Immature natural killer cell (primary cell): ENCODE data around the gene NTF3. TPM values are rescaled to one million over a fixed set of nuclear protein-coding genes. Genes with fewer than 3 reads are reported as not detected.

Source experiments
- DNase-seq, 3 donors: peaks; one replicate each; pipeline ENCODE4 v3.0.0; 2022; ENCODE audit warnings: mixed read lengths in 1 of 3
- H3K27ac Mint-ChIP-seq, 6 donors: one replicate each; pipeline ENCODE4 v1.8.0; 2020; ENCODE audit warnings: mixed read lengths in 6 of 6, mild to moderate bottlenecking in 5 of 6, inconsistent platforms in 4 of 6, moderate library complexity in 3 of 6
- H3K27me3 Mint-ChIP-seq, 3 donors: one replicate each; pipeline ENCODE4 v1.8.0; 2020 to 2021; ENCODE audit warnings: low read depth in 3 of 3, mild to moderate bottlenecking in 3 of 3, mixed read lengths in 3 of 3, moderate library complexity in 3 of 3, inconsistent platforms in 1 of 3
- H3K36me3 Mint-ChIP-seq, 3 donors: one replicate each; pipeline ENCODE4 v1.8.0; 2020; ENCODE audit warnings: mixed read lengths in 3 of 3, inconsistent platforms in 2 of 3, mild to moderate bottlenecking in 2 of 3
- H3K4me1 Mint-ChIP-seq, 2 donors: one replicate each; pipeline ENCODE4 v1.8.0; 2020; ENCODE audit warnings: inconsistent platforms in 2 of 2, mild to moderate bottlenecking in 2 of 2, mixed read lengths in 2 of 2, moderate library complexity in 1 of 2
- H3K4me3 Mint-ChIP-seq, 5 donors: one replicate each; pipeline ENCODE4 v1.8.0; 2020; ENCODE audit warnings: mild to moderate bottlenecking in 5 of 5, mixed read lengths in 5 of 5, inconsistent platforms in 3 of 5, moderate library complexity in 3 of 5
- H3K9me3 Mint-ChIP-seq, 6 donors: one replicate each; pipeline ENCODE4 v1.8.0; 2020; ENCODE audit warnings: mild to moderate bottlenecking in 6 of 6, mixed read lengths in 6 of 6, inconsistent platforms in 4 of 6, moderate library complexity in 3 of 6
- polyA plus RNA-seq, 3 donors: library from polyadenylated mRNA; unstranded; fragments of 300-500 nt; fragmentation: Illumina TruSeq; gene quantifications; one replicate each; pipeline ENCODE4 v1.2.3, GENCODE V29; 2021

Gene NTF3
- polyA plus RNA-seq, 3 donors from 2014 or later: not detected

DNA sequence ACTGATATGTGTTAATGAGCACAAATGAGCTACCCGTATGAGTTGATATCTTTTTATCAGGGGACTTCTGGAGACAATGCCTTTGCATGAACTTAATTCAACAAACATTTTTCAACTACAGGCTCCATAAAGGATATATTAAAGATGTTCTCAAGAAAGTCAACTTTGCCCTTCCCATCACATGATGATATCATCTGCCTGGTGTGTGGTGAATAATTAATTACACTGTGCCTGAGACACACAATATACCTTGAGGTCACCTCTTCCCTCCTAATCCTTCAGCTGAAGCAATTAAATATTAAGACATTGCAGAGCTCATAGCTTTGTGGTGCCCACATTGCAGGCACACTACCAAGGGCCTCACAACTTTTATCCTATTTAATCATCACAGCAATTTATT, 22.3 kb upstream of the NTF3 start:
- Mint-ChIP-seq H3K4me1 (no peaks in the 10 kb centered on the region), H3K4me3 (no peak overlapping the region), H3K27me3 (peaks cover 1 to 4% (median 4%) of the 10 kb centered on the region in 3 donors), H3K36me3 (no peaks in the 10 kb centered on the region), H3K27ac (no peak overlapping the region), H3K9me3 (peaks cover 0 to 2% (median 0%) of the 10 kb centered on the region in 6 donors)
- DNase-seq: no peak

DNA sequence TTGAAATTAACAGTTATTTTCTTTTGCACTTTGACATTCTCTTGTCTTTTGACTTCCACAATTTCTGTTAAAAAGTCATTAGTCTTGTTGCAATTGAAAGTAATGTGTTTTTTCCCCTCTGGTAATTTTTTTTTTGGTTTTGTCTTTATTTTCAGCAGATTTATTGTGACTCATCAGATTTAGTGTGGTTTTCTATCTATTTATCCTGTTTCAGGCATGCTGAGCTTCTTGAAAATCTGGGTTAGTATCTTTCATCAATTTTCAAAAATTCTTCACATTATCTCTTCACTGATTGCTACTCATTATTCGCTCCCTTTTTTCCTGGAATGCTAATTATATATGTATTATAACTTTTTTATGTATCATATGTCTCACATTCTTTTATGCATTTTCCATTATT, 15.3 kb upstream of the NTF3 start:
- H3K4me1 Mint-ChIP-seq: no peaks in the 10 kb centered on the region
- no peak overlapping the region for H3K4me3 Mint-ChIP-seq

DNA sequence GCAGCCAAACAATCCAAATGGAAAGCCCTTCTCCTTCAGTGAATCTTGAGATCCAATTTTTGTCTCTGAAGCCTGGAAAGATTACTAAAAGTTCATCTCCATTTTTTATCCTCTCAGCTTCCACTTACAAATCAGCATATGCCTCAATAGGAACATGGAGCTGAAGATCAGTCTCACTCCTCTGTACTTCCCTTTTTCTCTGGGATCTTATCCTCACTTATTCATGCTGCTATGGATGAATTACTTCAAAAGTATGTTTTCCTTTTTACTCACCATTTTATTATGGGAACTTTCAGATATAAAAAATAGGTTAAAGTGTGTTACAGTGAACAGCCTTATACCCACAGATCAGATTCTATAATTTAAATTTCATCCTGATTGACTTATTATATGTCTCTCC, 14.4 kb upstream of the NTF3 start:
- DNase-seq: no peak
- Mint-ChIP-seq H3K36me3 (no peaks in the 10 kb centered on the region), H3K27ac (no peak overlapping the region), H3K4me1 (no peaks in the 10 kb centered on the region), H3K4me3 (no peak overlapping the region), H3K27me3 (peaks cover 3 to 9% (median 8%) of the 10 kb centered on the region in 3 donors), H3K9me3 (peaks cover 0 to 4% (median 0%) of the 10 kb centered on the region in 6 donors)

More for the DNA sequence above, 15.3 kb upstream of the NTF3 start:
- H3K27ac Mint-ChIP-seq: no peak overlapping the region
- peaks cover 0 to 4% (median 0%) of the 10 kb centered on the region in 6 donors for H3K9me3 Mint-ChIP-seq
- DNase-seq: no peak
- H3K27me3 Mint-ChIP-seq: peaks cover 3 to 9% (median 8%) of the 10 kb centered on the region in 3 donors
- no peaks in the 10 kb centered on the region for H3K36me3 Mint-ChIP-seq

DNA sequence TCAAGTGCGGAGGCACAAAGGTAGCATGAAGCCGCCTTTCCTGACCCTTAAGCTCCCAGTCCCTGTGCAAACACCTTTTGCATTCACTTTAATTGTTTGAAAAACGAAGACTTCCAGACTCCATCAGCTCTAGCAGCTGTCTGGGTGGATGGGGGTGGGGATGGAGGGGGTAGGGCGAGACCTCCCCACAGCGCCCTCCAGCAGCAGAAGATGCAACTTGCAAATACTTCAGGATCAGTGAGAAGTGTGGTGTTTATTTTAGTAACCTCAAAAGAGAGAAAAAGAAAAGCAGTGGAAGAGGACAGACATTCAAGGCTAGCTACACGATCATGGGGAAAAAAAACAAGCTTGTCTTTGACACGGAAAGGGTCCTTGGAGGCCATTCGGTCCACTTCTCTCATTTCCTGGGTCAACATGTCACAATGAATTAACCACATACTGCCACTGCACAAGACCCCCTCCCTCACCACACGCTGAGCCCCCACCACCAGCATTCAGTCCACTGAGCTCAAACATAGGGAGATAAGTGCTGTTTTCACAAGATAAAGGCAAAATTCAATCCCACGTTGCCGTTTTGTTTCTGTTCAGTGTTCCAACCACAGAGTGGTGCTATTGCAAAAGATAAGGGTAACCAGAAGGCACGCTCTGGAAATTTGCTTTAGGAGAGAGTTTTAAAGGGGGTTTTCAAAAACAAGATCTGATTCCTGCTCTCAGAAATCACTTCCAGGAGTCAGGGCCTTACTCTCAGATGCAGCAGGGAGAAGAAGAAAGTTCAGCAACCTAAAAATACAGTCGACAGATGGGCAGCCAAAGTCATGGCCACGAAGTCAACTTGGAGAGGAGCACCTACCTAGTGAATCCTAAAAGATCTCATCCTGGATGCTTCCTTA, 3.3 kb upstream of the NTF3 start:
- Mint-ChIP-seq H3K4me3 (no peak overlapping the region), H3K27me3 (peaks cover 10 to 15% (median 15%) of the 10 kb centered on the region in 3 donors), H3K27ac (no peak overlapping the region), H3K9me3 (no peaks in the 10 kb centered on the region), H3K36me3 (no peaks in the 10 kb centered on the region), H3K4me1 (peaks cover 0 to 3% of the 10 kb centered on the region in 2 donors)
- no peak for DNase-seq

DNA sequence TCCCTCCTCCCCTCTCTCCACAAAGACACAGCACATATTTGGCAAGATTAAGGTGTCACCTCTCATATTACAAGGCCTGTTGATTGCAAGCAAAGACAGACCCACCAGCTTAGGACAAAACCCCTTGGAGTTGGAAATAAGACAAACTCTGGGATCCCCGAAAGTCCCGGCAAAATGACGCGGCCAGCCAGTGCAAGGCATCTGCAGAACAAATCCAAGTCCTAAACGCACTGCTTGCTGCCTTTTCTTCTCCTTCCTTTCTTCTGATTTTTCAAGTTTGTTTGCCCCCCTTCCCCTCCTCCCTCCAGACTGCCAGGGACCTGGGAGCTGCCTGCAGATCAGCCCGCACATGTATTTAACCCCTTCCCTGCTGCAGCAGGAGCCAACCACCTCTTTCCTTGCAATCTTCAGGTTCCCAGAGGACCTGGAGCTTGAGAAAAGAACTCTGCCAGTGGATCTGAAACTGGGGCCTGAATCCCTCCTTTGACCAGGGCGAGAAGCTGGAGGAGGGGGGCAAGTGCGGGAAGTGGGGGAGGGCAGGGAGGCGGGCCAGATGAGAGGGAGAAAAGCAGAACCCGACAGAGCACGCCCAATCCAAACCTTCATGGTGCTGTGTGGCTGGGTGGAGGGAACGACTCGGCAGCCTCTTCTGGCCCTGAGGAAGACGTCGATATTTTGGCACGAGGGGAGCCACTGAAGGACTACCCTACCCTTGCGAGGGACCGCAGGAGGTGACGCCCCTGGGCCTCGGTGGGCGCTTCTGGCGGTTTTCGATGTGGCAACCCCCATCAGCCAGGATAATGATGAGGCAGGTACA, 2.0 kb upstream of the NTF3 start:
- Mint-ChIP-seq H3K27ac (no peak overlapping the region), H3K4me3 (no peak overlapping the region), H3K4me1 (peaks cover 0 to 3% of the 10 kb centered on the region in 2 donors), H3K27me3 (peaks cover 11 to 15% (median 15%) of the 10 kb centered on the region in 3 donors), H3K9me3 (no peaks in the 10 kb centered on the region), H3K36me3 (no peaks in the 10 kb centered on the region)
- DNase-seq: no peak

DNA sequence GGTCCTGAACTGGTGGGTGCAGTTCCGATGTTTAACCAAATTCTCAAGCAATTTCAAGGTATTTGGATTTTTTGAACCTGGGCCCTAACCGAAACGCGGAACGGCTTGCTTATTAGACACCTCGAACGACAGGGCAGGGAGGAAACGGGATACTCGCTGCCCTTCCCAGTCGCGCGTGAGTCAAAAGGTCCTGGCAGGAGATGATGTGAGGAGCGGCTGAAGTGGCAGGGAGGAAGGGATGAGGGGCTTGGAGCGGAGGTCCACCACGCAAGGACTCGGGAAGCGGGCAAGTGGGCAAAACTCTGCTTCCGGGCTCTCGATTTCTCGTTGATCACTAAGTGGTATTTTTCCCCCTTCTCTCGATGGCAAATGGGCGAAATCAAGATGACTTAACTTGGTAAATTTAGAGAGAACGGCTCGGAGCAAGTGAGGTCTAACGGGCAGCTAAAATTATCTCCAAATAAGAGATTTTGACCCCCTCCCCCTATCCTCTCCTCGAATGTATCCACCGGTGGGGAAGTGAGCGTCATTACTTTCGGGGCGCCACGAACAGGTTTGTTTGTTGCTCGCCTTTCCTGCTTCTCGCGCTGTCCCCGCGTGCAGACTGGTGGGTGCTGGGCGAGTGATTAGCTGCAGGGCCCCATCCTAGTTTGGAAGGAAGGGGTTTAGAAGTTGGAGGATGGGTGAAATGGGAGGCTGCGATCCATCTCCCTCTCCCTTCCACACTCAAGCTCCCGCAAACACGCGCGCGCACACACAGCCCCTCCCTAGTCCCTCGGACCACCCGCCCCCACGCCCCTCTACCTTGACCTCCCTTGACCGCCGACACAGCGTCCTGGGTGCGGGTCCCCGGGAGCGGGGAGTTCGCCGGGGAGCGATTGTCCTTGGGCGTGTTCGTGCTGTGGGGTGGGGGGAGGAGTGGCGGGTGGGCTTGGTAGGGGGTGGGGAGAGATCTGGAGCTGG, 986 bp upstream of the NTF3 start:
- H3K9me3 Mint-ChIP-seq: no peaks in the 10 kb centered on the region
- H3K27ac Mint-ChIP-seq: no peak overlapping the region
- H3K4me3 Mint-ChIP-seq: peak overlapping the region in 1 of 5 donors; percentile 52
- peaks cover 0 to 3% of the 10 kb centered on the region in 2 donors for H3K4me1 Mint-ChIP-seq
- DNase-seq: no peak
- no peaks in the 10 kb centered on the region for H3K36me3 Mint-ChIP-seq
- peaks cover 10 to 15% (median 15%) of the 10 kb centered on the region in 3 donors for H3K27me3 Mint-ChIP-seq

DNA sequence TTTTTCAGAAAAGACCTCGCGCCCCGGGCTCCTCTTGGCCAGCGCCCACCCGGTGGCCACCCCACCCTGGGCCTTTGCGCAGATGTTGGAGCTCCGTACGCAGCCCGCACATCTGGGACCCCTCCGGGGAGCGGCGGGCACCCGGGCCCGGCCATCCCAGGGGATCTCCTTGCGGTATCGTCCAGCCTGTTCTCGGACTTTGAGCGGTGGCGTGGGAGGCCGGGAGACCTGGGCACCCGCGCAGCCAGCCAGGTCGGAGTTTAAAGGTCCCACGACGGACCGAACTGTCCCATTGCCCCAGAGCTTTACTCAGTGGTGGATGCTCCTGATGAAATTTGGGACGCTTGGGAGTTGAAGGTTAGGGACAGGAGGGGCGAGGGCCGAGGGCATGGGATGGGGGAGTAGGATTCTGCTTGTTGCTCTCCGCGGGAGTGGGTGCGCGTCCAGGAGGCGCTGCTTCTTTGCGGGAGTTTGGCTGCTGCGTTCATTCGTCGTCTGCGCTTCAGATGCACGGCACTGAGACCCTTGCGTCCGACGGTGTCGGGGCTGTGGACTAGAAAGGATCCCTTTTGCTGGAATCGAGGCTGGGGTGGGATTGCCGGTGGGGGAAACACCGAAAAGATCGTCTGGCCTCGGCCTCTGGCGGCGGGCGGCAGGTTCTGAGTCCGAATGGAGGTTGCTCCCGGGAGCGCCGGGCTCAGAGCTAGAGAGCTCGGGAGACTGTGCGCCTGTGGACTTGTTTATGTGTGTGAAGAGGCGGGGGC, 1.4 kb downstream of the NTF3 start:
- Mint-ChIP-seq H3K27ac (no peak overlapping the region), H3K4me3 (no peak overlapping the region), H3K4me1 (peaks cover 0 to 3% of the 10 kb centered on the region in 2 donors), H3K36me3 (no peaks in the 10 kb centered on the region), H3K9me3 (no peaks in the 10 kb centered on the region), H3K27me3 (peaks cover 8 to 17% (median 12%) of the 10 kb centered on the region in 3 donors)
- no peak for DNase-seq

DNA sequence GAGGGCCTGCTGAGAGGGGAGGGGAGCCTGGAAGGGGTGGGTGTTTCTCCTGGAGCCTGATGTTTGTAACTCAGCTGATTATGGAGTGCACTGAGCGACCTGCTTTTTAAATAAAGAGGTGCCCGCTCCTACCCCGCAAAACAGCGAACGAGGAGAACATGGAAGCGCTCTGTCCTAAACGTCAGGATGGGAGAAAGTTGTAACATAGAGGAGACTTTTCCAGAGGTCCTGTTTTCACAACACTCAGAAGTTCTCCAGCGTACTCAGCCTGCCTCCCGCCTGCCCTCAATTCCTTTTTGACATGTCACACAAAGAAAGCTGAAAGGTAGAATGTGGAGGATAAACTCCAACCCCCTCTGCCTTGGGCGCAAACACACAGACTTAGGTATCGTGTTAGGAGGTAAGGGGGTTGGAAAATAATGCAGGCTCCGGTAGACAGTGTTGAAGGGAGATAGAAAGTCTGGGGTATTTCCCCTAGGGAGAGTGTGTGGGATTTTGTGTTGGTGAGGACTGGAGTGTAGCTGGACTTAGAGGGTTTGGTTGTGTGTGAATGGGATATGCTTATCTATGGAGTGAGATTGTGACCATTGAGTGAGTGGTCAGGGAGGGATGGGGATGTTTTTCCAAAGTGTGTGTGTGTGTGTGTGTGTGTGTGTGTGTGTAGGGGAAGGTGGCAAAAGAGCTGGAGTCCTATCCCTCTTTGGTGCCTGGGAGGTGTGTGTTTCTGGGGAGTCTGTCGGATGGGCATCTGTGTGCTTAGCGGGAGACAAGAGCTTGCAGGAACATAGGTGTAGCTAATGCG, 2.1 kb downstream of the NTF3 start:
- no peak overlapping the region for H3K4me3 Mint-ChIP-seq
- no peak for DNase-seq

DNA sequence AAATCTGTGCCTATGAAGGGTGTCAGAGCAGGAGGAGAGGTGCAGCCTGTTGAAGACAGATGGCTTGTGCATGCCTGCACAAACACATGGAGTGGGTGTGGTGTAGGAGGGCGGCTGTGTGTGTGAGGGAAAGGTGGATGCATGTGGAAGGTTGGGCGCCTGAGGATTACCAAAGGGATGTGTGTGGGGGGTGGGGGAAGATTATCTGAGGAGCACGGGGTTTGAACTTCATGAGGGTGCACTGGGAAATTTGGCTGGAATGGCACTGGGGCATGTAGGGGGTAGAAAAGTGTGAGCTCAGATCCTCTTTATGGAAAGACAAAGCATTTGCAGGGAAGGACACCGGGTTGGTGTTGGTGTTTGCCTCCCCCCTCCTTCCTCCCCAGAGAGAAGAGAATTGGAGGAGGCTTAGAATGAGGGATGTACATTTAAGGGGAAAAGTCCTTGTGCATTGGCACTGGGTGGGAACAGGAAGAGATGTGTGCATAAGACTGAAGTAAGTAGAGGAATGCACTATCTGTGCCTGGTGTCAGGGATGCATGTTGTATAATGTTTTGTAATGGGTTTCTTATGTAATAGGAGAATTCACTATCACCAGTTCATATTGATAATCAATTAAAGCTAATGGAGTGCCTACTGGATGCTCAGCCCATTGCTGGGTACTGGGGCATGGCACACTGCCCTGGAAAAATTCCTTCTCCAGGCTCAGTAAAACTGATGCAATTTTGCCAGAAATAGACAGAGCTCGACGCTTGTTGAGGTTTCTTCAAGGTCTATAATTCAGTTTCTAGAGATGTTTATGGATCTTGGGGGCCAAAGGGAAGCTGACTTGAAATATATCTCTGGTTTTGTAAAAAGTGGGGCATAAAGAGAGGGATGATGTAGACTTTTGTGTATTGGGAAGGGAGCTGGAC, 3.0 kb downstream of the NTF3 start:
- peaks cover 4 to 13% (median 5%) of the 10 kb centered on the region in 3 donors for H3K27me3 Mint-ChIP-seq
- no peak overlapping the region for H3K27ac Mint-ChIP-seq
- H3K36me3 Mint-ChIP-seq: no peaks in the 10 kb centered on the region

More for the DNA sequence above, 2.1 kb downstream of the NTF3 start:
- Mint-ChIP-seq H3K4me1 (peaks cover 0 to 3% of the 10 kb centered on the region in 2 donors), H3K36me3 (no peaks in the 10 kb centered on the region), H3K9me3 (no peaks in the 10 kb centered on the region), H3K27me3 (peaks cover 5 to 13% (median 11%) of the 10 kb centered on the region in 3 donors), H3K27ac (no peak overlapping the region)

DNA sequence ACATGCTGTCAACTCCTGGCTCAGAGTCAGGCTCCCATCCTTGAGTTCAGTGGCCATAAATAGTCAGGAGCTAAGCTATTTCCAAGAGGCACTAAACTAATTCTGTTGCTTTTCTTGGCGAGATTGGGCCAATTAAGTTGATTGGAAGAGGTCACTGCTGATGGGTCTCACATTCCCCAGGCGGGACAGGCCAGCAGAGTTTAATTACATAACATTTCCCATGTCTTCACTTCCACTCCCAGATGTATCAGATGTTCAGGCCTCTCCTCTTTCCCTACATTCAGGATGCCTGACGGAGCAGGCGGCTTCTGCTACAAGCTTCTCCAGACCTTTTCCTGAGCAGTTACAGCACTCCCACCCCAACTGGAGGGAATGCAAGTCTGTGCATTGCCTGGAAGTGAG, 5.3 kb downstream of the NTF3 start:
- Mint-ChIP-seq H3K4me3 (no peak overlapping the region), H3K27ac (no peak overlapping the region), H3K4me1 (no peaks in the 10 kb centered on the region), H3K36me3 (no peaks in the 10 kb centered on the region), H3K27me3 (peaks cover 2 to 5% (median 2%) of the 10 kb centered on the region in 3 donors), H3K9me3 (no peaks in the 10 kb centered on the region)
- no peak for DNase-seq

More for the DNA sequence above, 3.0 kb downstream of the NTF3 start:
- DNase-seq: no peak
- Mint-ChIP-seq H3K4me3 (no peak overlapping the region), H3K9me3 (no peaks in the 10 kb centered on the region), H3K4me1 (peaks cover 0 to 3% of the 10 kb centered on the region in 2 donors)

DNA sequence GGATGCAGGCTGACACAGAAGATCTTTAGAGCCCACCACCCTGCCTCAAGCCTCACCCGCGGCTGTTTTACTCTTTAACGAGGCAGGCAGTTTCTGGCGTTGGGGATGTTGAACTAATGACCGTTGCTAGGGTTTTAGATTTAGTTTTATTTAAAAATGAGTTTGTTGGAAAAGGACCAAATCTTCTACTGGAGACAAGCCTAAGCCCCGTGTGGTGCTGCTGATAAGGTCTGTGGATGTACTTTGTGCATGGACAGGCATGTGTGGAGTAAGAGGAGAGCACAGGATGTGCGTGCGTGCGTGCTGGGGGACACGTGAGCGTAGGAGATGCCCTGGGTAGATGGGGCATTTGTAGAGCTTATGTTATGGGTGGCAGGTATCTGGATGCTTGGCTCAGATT, 5.7 kb downstream of the NTF3 start:
- H3K36me3 Mint-ChIP-seq: no peaks in the 10 kb centered on the region
- no peaks in the 10 kb centered on the region for H3K4me1 Mint-ChIP-seq
- no peak overlapping the region for H3K27ac Mint-ChIP-seq
- no peak overlapping the region for H3K4me3 Mint-ChIP-seq
- no peaks in the 10 kb centered on the region for H3K9me3 Mint-ChIP-seq
- no peak for DNase-seq
- H3K27me3 Mint-ChIP-seq: peaks cover 2 to 5% (median 2%) of the 10 kb centered on the region in 3 donors
